Ovary (tissue), 3 donors: ENCODE data around the gene AP5Z1.

ENCODE experiments used
- CTCF ChIP-seq, 3 donors: fragments of 450-650 bp in 2 of 3; fragments of 200-600 bp in 1 of 3; IDR thresholded peaks; one replicate each; pipeline versions ENCODE4 v1.5.1 to v1.8.0; 2016 to 2022; ENCODE audit warnings: antibody characterized with exemption in 3 of 3, mild to moderate bottlenecking in 1 of 3
- POLR2A ChIP-seq: fragments of 450-650 bp; IDR thresholded peaks from one replicate; pipeline ENCODE4 v1.6.1; 2017; ENCODE audit warnings: antibody characterized with exemption, mild to moderate bottlenecking, moderate library complexity
- donor health status: DM: no; HTN: no; CAD: no.

GRCh38 chr7:4790078-4790465, 14.6 kb downstream of the AP5Z1 start:
- TF ChIP-seq CTCF (IDR thresholded peaks at IDR 0.05) (no peak), POLR2A (no peak)
